Measurements from ENCODE around the gene PITPNC1.

DNA sequence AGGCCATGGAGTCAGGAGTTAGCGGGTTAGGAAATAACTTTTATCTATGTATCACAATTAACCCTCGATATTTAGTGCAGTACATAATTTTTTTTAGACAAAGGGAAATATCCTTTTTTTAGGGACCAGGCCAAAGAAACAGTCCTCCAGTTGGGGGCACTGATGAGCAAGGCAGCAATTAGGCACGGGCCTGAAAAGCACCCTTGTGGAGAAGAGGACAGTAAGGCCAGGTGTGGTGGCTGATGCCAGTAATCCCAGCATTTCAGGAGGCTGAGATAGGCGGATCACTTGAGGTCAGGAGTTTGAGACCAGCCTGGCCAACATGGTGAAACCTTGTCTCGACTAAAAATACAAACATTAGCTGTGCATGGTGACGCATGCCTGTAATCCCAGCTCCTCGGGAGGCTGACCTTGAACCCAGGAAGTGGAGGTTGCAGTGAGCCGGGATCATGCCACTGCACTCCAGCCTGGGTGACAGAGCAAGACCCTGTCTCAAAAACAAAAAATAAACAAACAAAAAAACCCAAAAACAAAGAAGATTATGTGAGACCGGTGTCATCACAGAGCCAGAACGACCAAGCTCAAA is 182.4 kb downstream of the PITPNC1 start:
- TF ChIP-seq, protein P1, sequence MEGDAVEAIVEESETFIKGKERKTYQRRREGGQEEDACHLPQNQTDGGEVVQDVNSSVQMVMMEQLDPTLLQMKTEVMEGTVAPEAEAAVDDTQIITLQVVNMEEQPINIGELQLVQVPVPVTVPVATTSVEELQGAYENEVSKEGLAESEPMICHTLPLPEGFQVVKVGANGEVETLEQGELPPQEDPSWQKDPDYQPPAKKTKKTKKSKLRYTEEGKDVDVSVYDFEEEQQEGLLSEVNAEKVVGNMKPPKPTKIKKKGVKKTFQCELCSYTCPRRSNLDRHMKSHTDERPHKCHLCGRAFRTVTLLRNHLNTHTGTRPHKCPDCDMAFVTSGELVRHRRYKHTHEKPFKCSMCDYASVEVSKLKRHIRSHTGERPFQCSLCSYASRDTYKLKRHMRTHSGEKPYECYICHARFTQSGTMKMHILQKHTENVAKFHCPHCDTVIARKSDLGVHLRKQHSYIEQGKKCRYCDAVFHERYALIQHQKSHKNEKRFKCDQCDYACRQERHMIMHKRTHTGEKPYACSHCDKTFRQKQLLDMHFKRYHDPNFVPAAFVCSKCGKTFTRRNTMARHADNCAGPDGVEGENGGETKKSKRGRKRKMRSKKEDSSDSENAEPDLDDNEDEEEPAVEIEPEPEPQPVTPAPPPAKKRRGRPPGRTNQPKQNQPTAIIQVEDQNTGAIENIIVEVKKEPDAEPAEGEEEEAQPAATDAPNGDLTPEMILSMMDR (IDR thresholded peaks at IDR 0.05): peak in 1 of 4 experiments; percentile 16
- TF ChIP-seq POLR2A (IDR thresholded peaks at IDR 0.05) (no peak), EP300 (IDR thresholded peaks at IDR 0.05) (no peak), POLR2AphosphoS5 (IDR thresholded peaks at IDR 0.05) (no peak)

All from gastroesophageal sphincter (tissue), 3 donors.